ENCODE data around the gene CPEB4.

Gene CPEB4

DNA sequence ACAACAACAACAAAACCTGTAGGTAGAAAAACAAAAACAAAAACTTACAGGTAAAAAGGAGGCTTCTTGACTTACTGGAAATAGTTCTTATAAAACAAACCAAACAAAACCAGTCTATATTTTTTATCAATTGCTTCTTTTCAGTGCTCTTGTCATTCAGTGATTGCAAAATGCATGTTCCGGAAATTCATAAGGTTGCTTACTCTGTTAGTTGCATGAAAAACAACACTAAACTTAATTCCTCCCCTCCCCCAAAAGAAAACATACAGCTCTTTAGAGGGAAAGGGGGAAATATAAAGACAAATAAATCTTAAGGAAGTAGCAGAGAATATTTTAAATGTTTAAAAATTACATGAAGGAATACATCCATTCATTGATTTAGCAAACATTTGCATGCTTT is 19.1 kb downstream of the CPEB4 start:
- Histone ChIP-seq H3K9ac (ENCODE audit: low read length) (no peak overlapping the region), H3K27me3 (ENCODE audit: control insufficient read depth, insufficient read depth, low read length) (no peaks in the 10 kb centered on the region), H3K36me3 (ENCODE audit: control insufficient read depth, insufficient read depth, low read length) (no peaks in the 10 kb centered on the region), H3K4me1 (ENCODE audit: control insufficient read depth, insufficient read depth, low read length) (peaks cover 19% of the 10 kb centered on the region), H3K9me3 (ENCODE audit: control insufficient read depth, insufficient read depth, low read depth, low read length) (no peaks in the 10 kb centered on the region), H3K27ac (ENCODE audit: low read depth, low read length) (no peak overlapping the region), H3K4me3 (ENCODE audit: low read depth, low read length) (no peak overlapping the region)

DNA sequence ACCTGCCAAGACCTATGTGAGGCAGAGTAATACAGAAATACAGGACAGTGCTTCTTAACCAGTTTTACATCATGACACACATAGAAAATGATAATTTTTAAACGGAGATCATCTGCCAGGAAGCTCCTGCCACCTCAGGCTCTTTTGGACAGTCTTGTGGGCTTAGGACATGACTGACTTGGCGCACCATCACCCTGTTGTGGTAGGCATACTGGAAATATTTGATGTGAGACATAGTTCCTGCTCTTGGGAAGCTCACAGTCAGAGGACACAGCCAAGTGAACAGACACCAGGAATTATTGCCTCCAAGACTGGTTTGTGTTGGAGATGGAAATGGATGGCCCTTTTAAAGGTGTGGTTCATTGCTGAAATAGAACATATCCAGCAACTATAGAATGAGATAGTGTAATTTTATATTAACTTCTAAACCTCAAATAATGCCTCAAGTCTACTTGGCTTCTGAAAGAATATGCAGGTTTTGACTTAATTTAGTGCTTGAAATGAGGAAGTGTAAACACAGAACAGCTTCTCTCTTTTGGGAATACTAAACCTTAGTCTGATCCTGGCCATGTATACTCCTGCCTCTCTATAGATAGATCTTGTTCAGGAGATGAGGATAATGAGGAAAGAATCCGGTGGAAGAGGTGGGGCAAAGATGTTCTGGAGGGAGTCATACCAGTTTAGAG is 19.7 kb downstream of the CPEB4 start:
- Histone ChIP-seq H3K4me3 (ENCODE audit: low read depth, low read length) (no peak overlapping the region), H3K4me1 (ENCODE audit: control insufficient read depth, insufficient read depth, low read length) (peaks cover 16% of the 10 kb centered on the region), H3K27me3 (ENCODE audit: control insufficient read depth, insufficient read depth, low read length) (no peaks in the 10 kb centered on the region), H3K9ac (ENCODE audit: low read length) (no peak overlapping the region), H3K36me3 (ENCODE audit: control insufficient read depth, insufficient read depth, low read length) (no peaks in the 10 kb centered on the region), H3K9me3 (ENCODE audit: control insufficient read depth, insufficient read depth, low read depth, low read length) (no peaks in the 10 kb centered on the region), H3K27ac (ENCODE audit: low read depth, low read length) (no peak overlapping the region)

- no peak overlapping the region for H3K9ac ChIP-seq (ENCODE audit: low read length)
- no peak overlapping the region for H3K27ac ChIP-seq (ENCODE audit: low read depth, low read length)
- no peaks in the 10 kb centered on the region for H3K27me3 ChIP-seq (ENCODE audit: control insufficient read depth, insufficient read depth, low read length)
- H3K9me3 ChIP-seq (ENCODE audit: control insufficient read depth, insufficient read depth, low read depth, low read length), result no peaks in the 10 kb centered on the region
- H3K4me3 ChIP-seq (ENCODE audit: low read depth, low read length), result no peak overlapping the region
- H3K36me3 ChIP-seq (ENCODE audit: control insufficient read depth, insufficient read depth, low read length), result no peaks in the 10 kb centered on the region
- H3K4me1 ChIP-seq (ENCODE audit: control insufficient read depth, insufficient read depth, low read length), result peaks cover 9% of the 10 kb centered on the region; the same call in 1 of the 2 replicates
Measured at GRCh38 chr5:173909199-173909598, 21.1 kb downstream of the CPEB4 start.

DNA sequence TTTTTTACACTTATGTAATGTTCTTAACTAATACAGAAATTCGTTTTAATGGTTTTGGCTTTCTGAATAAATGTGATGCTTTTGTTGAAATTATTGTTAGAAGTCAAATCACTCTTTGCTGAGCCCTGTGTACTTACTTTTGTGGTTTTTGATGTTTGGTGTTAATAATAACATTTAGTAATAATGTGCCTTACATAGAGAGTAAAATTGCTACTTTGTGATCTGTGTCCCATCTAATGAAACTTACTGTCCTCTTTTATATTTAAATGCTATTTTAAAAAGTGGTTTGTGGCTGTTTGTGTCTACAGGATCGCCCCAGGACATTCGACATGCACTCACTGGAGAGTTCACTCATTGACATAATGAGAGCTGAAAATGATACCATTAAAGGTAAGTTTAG is 22.1 kb downstream of the CPEB4 start:
- Histone ChIP-seq H3K27ac (ENCODE audit: low read depth, low read length) (no peak overlapping the region), H3K36me3 (ENCODE audit: control insufficient read depth, insufficient read depth, low read length) (no peaks in the 10 kb centered on the region), H3K9me3 (ENCODE audit: control insufficient read depth, insufficient read depth, low read depth, low read length) (no peaks in the 10 kb centered on the region), H3K4me1 (ENCODE audit: control insufficient read depth, insufficient read depth, low read length) (peaks cover 14% of the 10 kb centered on the region), H3K4me3 (ENCODE audit: low read depth, low read length) (no peak overlapping the region), H3K9ac (ENCODE audit: low read length) (no peak overlapping the region), H3K27me3 (ENCODE audit: control insufficient read depth, insufficient read depth, low read length) (no peaks in the 10 kb centered on the region)

DNA sequence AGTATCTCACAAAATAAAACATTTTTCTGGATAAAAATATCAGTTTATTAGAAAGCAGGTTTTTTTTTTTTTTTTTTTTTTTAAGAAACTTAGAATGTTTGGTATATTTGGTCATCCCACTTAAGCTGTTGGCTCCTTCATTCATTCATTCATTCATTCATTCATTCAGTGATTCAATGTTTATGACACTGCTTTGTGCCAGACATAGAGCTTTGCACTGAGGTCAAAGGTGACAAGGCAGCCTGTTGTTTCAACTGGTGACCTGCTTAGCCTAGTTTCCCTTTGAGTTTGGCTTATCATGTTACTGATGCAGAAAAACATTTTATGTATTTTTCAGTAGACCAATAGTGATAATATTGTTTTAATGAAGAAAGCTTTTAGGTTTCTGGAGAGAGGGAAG is 23.5 kb downstream of the CPEB4 start:
- Histone ChIP-seq H3K9ac (ENCODE audit: low read length) (no peak overlapping the region), H3K27ac (ENCODE audit: low read depth, low read length) (no peak overlapping the region), H3K4me3 (ENCODE audit: low read depth, low read length) (no peak overlapping the region), H3K9me3 (ENCODE audit: control insufficient read depth, insufficient read depth, low read depth, low read length) (no peaks in the 10 kb centered on the region), H3K36me3 (ENCODE audit: control insufficient read depth, insufficient read depth, low read length) (no peaks in the 10 kb centered on the region), H3K27me3 (ENCODE audit: control insufficient read depth, insufficient read depth, low read length) (no peaks in the 10 kb centered on the region), H3K4me1 (ENCODE audit: control insufficient read depth, insufficient read depth, low read length) (peaks cover 28% of the 10 kb centered on the region)

GRCh38 chr5:173913686-173914321 is 25.7 kb downstream of the CPEB4 start:
- Histone ChIP-seq H3K9me3 (ENCODE audit: control insufficient read depth, insufficient read depth, low read depth, low read length) (no peaks in the 10 kb centered on the region), H3K27me3 (ENCODE audit: control insufficient read depth, insufficient read depth, low read length) (no peaks in the 10 kb centered on the region), H3K4me1 (ENCODE audit: control insufficient read depth, insufficient read depth, low read length) (peaks cover 29% of the 10 kb centered on the region), H3K9ac (ENCODE audit: low read length) (no peak overlapping the region), H3K4me3 (ENCODE audit: low read depth, low read length) (no peak overlapping the region), H3K27ac (ENCODE audit: low read depth, low read length) (no peak overlapping the region), H3K36me3 (ENCODE audit: control insufficient read depth, insufficient read depth, low read length) (no peaks in the 10 kb centered on the region)

DNA sequence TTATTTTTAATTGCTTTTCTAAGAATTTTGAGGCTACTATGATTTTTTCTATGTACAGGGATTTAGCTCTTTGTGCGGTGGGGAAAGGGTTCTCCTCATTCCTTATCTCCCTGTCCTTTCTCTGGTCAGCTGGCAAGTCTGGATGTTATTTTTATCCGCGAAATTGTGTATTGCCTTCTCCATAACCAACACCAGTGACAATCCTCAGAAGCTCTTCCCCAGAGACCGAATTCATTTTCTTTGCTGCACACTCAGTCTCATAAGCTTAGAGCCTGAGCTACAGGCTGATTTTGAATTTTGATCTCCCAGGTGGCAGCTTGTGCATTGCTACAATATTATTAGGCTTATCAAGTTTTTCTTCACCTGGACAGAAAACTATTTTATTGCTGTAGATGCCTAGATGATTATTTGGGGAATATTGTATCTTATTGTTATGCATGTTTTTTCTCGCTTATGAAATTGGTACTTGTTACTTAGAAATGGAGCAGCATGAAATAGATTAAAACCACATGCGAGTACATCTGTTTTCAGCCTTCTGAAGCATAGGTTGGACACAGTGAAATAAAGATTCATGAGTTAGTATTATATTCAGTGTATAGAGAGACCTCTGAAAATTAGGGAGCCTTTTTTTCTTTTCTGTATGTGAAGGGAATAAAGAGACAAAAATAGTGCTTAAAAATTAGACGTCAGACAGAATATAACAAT is 27.3 kb downstream of the CPEB4 start:
- H3K27ac ChIP-seq (ENCODE audit: low read depth, low read length), result peak overlapping the region; percentile 88
- no peaks in the 10 kb centered on the region for H3K27me3 ChIP-seq (ENCODE audit: control insufficient read depth, insufficient read depth, low read length)
- H3K4me1 ChIP-seq (ENCODE audit: control insufficient read depth, insufficient read depth, low read length), result peaks cover 41% of the 10 kb centered on the region
- H3K9ac ChIP-seq (ENCODE audit: low read length), result no peak overlapping the region
- no peaks in the 10 kb centered on the region for H3K36me3 ChIP-seq (ENCODE audit: control insufficient read depth, insufficient read depth, low read length)
- H3K9me3 ChIP-seq (ENCODE audit: control insufficient read depth, insufficient read depth, low read depth, low read length), result no peaks in the 10 kb centered on the region
- H3K4me3 ChIP-seq (ENCODE audit: low read depth, low read length), result no peak overlapping the region

DNA sequence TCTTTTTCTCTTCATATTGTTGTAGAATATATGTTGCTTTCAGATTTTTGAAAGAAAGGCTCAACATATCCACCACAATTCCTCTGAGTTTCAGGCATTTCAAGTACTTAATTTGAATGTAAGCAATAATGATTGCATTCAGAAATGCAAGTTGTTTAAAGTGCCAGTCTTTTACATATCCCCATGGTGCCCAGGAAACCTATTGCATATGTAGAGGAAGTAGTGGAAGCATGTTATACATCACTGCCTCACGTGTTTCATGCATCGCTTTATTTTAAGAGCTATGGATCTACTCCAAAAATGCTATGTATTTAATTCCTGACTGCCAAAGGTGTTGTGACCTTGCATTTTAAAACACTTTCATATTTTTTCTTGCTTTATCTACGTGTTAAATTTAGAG is 28.1 kb downstream of the CPEB4 start:
- Histone ChIP-seq H3K36me3 (ENCODE audit: control insufficient read depth, insufficient read depth, low read length) (no peaks in the 10 kb centered on the region), H3K4me1 (ENCODE audit: control insufficient read depth, insufficient read depth, low read length) (peaks cover 41% of the 10 kb centered on the region), H3K9me3 (ENCODE audit: control insufficient read depth, insufficient read depth, low read depth, low read length) (no peaks in the 10 kb centered on the region), H3K27me3 (ENCODE audit: control insufficient read depth, insufficient read depth, low read length) (no peaks in the 10 kb centered on the region), H3K4me3 (ENCODE audit: low read depth, low read length) (peak overlapping the region; percentile 29; the same call in 1 of the 2 replicates), H3K9ac (ENCODE audit: low read length) (no peak overlapping the region), H3K27ac (ENCODE audit: low read depth, low read length) (peak overlapping the region; percentile 88)

DNA sequence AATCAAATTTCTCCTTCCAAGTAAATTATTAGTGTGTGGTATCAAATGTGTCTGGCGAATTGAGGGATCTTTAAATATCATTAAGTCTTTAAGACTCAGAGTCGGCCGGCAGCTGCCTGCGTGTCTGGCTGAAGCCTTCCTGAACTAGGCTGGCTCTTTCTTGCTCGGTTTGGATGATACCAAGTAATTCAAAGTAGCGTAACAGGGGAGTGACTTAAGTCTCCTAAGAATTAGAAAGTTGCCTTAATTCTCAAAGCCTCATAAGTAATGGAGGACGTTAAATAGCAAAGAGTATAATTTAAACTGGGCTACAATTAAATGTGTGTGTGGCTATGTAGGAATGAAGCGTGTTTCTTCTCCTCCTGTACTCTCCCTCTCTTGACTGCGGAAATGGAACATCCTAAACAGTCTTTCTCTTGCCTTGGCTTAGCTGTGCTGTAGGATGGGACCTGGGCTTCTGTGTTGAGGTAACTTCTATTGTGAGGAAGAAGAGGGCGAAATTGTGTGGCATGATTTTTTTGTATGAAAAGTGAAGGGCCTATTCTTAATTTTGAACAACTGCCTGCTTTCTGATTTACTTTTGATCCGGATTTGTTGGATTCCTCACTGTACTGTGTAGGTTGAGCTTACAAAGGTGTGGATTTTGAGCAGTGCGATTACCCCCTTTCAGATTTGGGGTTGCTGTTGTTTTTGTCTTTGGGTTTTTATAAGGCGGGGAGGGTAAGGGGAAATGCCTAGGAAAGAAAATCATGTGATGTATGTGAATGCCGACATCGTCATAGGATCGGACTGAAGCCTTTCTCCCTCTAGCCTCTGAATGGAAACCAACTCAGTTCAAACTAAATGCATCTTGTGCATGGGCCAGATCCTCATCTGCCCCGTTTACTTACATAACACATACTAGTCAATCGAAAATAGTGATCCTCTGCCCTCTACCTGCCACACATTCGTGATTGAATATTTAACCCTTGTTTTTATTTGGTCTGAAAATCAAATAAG is 29.9 kb downstream of the CPEB4 start:
- peak overlapping the region; percentile 97 for H3K27ac ChIP-seq (ENCODE audit: low read depth, low read length)
- H3K36me3 ChIP-seq (ENCODE audit: control insufficient read depth, insufficient read depth, low read length), result no peaks in the 10 kb centered on the region
- H3K9ac ChIP-seq (ENCODE audit: low read length), result peak overlapping the region; percentile 95
- no peaks in the 10 kb centered on the region for H3K9me3 ChIP-seq (ENCODE audit: control insufficient read depth, insufficient read depth, low read depth, low read length)
- H3K4me1 ChIP-seq (ENCODE audit: control insufficient read depth, insufficient read depth, low read length), result peaks cover 41% of the 10 kb centered on the region
- H3K27me3 ChIP-seq (ENCODE audit: control insufficient read depth, insufficient read depth, low read length), result no peaks in the 10 kb centered on the region
- H3K4me3 ChIP-seq (ENCODE audit: low read depth, low read length), result peak overlapping the region; percentile 66

DNA sequence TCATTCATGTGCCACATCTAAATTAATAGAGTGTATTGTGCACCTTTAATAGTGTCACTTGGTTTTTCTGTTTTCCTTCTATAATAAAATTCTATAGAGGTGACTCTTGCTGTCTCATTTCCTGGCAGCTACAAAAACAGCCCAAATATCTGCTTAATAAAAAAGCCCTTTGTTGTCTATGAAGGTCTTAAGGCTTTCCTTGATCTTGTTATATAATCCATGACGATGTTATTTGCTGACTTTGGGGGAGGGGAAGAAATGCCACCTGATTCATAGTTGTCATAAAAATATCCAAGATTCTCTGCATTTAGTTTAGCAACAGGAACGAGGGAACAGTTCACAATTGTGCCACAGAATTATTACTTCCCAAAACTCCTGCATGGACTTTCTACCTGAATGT is 31.3 kb downstream of the CPEB4 start:
- peak overlapping the region; percentile 66; the same call in 1 of the 2 replicates for H3K4me3 ChIP-seq (ENCODE audit: low read depth, low read length)
- peaks cover 49% of the 10 kb centered on the region for H3K4me1 ChIP-seq (ENCODE audit: control insufficient read depth, insufficient read depth, low read length)
- no peaks in the 10 kb centered on the region for H3K27me3 ChIP-seq (ENCODE audit: control insufficient read depth, insufficient read depth, low read length)
- no peak overlapping the region for H3K27ac ChIP-seq (ENCODE audit: low read depth, low read length)
- no peaks in the 10 kb centered on the region for H3K36me3 ChIP-seq (ENCODE audit: control insufficient read depth, insufficient read depth, low read length)
- H3K9ac ChIP-seq (ENCODE audit: low read length), result no peak overlapping the region
- H3K9me3 ChIP-seq (ENCODE audit: control insufficient read depth, insufficient read depth, low read depth, low read length), result no peaks in the 10 kb centered on the region
